Caco-2 (cell line): Measurements from ENCODE around the gene SIT1. TPM values are rescaled to one million over a fixed set of nuclear protein-coding genes. Genes with fewer than 3 reads are reported as not detected.

Source experiments
- BruUV-seq: library from RNA; stranded (reverse); fragments of 400-500 nt; replicated peaks from 2 replicates; lab custom pipeline; 2021; lab: Mats Ljungman, UMichigan
- CTCF ChIA-PET: fragments of 300-600 bp; sonication (Branson Sonifier 250); formaldehyde crosslinking; loops from one replicate; lab custom pipeline; 2022; ENCODE audit warnings: antibody characterized with exemption; lab: Charles Lee
- POLR2A ChIA-PET: fragments of 300-600 bp; sonication (Branson Sonifier 250); formaldehyde crosslinking; loops from one replicate; lab custom pipeline; 2022; ENCODE audit warnings: antibody characterized with exemption; lab: Charles Lee
- DNase-seq, 2 experiments: peaks; one replicate each; pipeline versions ENCODE4 v3.0.0 to v3.0.0-alpha.2; 2020 to 2022
- H3K27me3 ChIP-seq: replicated peaks from 2 replicates; pipeline ENCODE4 v1.6.0; 2011; ENCODE audit warnings: low read length; ENCODE audit not compliant: control insufficient read depth, insufficient read depth
- H3K36me3 ChIP-seq: 2 replicates; pipeline ENCODE4 v1.5.1; 2011; ENCODE audit warnings: low read length; ENCODE audit not compliant: control insufficient read depth, insufficient read depth
- H3K4me1 ChIP-seq: fragments of 250-450 bp; sonication (Bioruptor Pico); 2 replicates; pipeline ENCODE4 v1.5.1; 2020; ENCODE audit warnings: mild to moderate bottlenecking
- H3K4me3 ChIP-seq: 2 replicates; pipeline ENCODE4 v1.5.1; 2011; ENCODE audit warnings: low read depth, mild to moderate bottlenecking, control low read depth, low read length
- H3K9me3 ChIP-seq: fragments of 250-450 bp; sonication (Bioruptor Pico); 2 replicates; pipeline ENCODE4 v1.5.1; 2020; ENCODE audit warnings: mild to moderate bottlenecking, moderate library complexity
- H3K27ac Mint-ChIP-seq: one replicate; pipeline ENCODE4 v1.8.0; 2022; ENCODE audit warnings: mixed read lengths; ENCODE audit not compliant: unreplicated experiment
- H3K27me3 Mint-ChIP-seq: one replicate; pipeline ENCODE4 v1.8.0; 2022; ENCODE audit warnings: mixed read lengths; ENCODE audit not compliant: insufficient read depth, unreplicated experiment
- H3K36me3 Mint-ChIP-seq: one replicate; pipeline ENCODE4 v1.8.0; 2022; ENCODE audit warnings: mild to moderate bottlenecking, mixed read lengths; ENCODE audit not compliant: insufficient read depth, unreplicated experiment
- H3K4me1 Mint-ChIP-seq: one replicate; pipeline ENCODE4 v1.8.0; 2022; ENCODE audit warnings: low read depth, mixed read lengths; ENCODE audit not compliant: unreplicated experiment
- H3K4me3 Mint-ChIP-seq: one replicate; pipeline ENCODE4 v1.8.0; 2022; ENCODE audit warnings: mild to moderate bottlenecking, moderate library complexity, mixed read lengths; ENCODE audit not compliant: unreplicated experiment
- H3K9me3 Mint-ChIP-seq: one replicate; pipeline ENCODE4 v1.8.0; 2022; ENCODE audit warnings: mixed read lengths; ENCODE audit not compliant: unreplicated experiment
- intact Hi-C: fragments of 100-400 bp; cut with micrococcal nuclease; formaldehyde crosslinking; loops from one replicate; pipeline ENCODE4 v1.10.0; 2022; ENCODE audit not compliant: unreplicated experiment
- total RNA-seq: library from RNA; stranded (reverse); gene quantifications from 2 replicates; pipeline ENCODE4 v1.2.3, GENCODE V29; 2022
- TF ChIP-seq, protein P1 (sequence below), 2 experiments: fragments of 200-600 bp in 1 of 2; IDR thresholded peaks; 1 replicate in 1 of 2; 2 replicates in 1 of 2; pipeline versions ENCODE4 v1.5.1 to v1.8.0; 2011 to 2022; ENCODE audit warnings: antibody characterized with exemption in 1 of 2, control low read depth in 1 of 2, inconsistent platforms in 1 of 2, low read depth in 1 of 2, low read length in 1 of 2, mild to moderate bottlenecking in 1 of 2, moderate library complexity in 1 of 2; ENCODE audit not compliant: insufficient read depth in 1 of 2, severe bottlenecking in 1 of 2, unreplicated experiment in 1 of 2

SIT1 gene
- total RNA-seq, 1 experiment from 2014 or later: not detected

DNA sequence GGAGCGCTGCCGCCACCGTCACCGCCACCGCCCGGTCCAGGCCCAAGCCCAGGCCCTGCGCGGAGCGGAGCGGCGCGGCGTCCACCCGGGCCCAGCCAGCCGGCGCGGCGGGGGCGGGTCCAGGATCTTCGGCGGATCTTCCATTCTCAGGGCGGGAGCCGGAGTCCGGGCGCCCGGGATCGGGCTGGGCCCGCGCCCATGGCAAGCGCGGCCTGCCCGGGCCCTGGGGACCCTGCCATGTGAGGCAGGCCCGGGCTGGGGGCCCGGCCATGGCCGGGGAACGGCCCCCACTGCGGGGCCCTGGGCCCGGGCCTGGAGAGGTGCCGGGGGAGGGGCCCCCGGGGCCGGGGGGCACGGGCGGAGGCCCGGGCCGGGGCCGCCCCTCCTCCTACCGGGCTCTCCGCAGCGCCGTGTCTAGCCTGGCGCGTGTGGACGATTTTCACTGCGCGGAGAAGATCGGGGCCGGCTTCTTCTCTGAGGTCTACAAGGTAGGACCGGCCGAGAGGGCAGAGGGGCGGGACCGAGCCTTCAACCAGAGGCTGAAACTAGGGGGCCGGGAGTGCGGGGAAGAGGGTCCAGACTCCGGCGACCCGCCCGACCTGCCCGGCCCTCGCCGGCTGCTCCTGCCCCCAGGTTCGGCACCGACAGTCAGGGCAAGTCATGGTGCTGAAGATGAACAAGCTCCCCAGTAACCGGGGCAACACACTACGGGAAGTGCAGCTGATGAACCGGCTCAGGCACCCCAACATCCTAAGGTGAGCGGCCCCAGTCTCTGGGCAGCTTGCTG, 45.2 kb downstream of the SIT1 start:
- H3K27ac Mint-ChIP-seq: no peak overlapping the region
- Histone ChIP-seq H3K36me3 (no peaks in the 10 kb centered on the region), H3K27me3 (no peaks in the 10 kb centered on the region), H3K9me3 (no peaks in the 10 kb centered on the region), H3K4me1 (peaks cover 12% of the 10 kb centered on the region; the same call in 1 of the 2 replicates), H3K4me3 (peak overlapping the region; percentile 92)
- BruUV-seq: no TSS peak
- CTCF ChIA-PET: interaction anchor here (0.8 to 1.0 kb wide), 2 partner anchors 41 to 52 kb away, joined by 4 to 7 read pairs; no protein-coding TSS in a partner anchor
- intact Hi-C loops: loop anchor here (2.0 kb wide), 2 partner anchors 117 to 127 kb away; partner anchors contain the start of genes CREB3 and TLN1
- TF ChIP-seq, protein P1, sequence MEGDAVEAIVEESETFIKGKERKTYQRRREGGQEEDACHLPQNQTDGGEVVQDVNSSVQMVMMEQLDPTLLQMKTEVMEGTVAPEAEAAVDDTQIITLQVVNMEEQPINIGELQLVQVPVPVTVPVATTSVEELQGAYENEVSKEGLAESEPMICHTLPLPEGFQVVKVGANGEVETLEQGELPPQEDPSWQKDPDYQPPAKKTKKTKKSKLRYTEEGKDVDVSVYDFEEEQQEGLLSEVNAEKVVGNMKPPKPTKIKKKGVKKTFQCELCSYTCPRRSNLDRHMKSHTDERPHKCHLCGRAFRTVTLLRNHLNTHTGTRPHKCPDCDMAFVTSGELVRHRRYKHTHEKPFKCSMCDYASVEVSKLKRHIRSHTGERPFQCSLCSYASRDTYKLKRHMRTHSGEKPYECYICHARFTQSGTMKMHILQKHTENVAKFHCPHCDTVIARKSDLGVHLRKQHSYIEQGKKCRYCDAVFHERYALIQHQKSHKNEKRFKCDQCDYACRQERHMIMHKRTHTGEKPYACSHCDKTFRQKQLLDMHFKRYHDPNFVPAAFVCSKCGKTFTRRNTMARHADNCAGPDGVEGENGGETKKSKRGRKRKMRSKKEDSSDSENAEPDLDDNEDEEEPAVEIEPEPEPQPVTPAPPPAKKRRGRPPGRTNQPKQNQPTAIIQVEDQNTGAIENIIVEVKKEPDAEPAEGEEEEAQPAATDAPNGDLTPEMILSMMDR (IDR thresholded peaks at IDR 0.05; ENCODE audit: insufficient read depth in 1 of 2, low read depth in 1 of 2, low read length in 1 of 2, severe bottlenecking in 1 of 2, unreplicated experiment in 1 of 2): no peak
- POLR2A ChIA-PET: no interaction called here
- H3K27me3 Mint-ChIP-seq: no peaks in the 10 kb centered on the region
- no peaks in the 10 kb centered on the region for H3K9me3 Mint-ChIP-seq
- peaks cover 17% of the 10 kb centered on the region for H3K36me3 Mint-ChIP-seq
- H3K4me1 Mint-ChIP-seq: peaks cover 23% of the 10 kb centered on the region
- DNase-seq: peak in 1 of 2 experiments; percentile 34
- H3K4me3 Mint-ChIP-seq: peak overlapping the region; percentile 99

DNA sequence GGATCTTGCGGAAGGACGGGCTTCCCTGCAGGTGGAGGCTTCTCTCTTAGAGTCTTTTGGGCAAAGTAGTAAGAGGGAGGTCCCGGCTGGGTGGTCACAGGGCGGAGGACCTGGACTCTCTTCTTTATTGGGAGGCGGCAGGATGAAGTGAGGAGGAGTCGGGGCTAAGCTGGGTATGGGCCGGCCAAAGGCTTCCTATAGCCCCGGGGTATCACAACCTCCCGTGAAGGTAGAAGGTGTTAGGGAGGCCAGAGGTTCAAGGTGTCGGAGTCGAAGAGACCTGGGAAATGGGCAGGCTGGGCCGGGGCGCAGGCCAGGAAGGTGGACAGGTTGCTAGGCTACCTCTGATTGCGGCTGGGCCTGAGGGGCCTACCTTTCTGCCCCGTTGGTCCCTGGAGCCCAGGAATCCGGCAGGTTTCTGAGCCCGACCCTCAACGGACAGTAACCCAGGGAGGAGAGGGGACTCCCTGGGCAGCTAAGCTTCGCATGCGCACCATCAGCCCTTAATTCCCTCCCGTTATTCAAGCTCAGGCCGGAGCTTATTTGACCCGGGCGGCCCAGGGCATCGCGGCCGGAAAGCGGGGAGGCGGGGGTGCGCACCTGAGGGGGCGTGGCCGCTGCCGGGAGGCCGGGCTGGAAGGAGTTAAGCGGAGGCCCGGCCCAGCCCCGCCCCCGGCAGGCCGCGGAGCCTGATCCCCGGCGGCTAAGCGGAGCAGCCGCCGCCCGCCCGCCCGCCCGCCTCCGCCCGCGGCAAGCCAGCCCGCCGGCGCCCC, 46.0 kb downstream of the SIT1 start, which contains the start of gene TESK1:
TSS of gene TESK1 (plus strand) at position 685 of the 773 bp plus-strand sequence. CDS start 358 bp downstream, outside the sequence.
- POLR2A ChIA-PET: interaction anchor here (1.2 to 1.6 kb wide), 2 partner anchors 61 to 124 kb away, joined by 4 to 5 read pairs; partner anchors contain the start of gene ARHGEF39
- CTCF ChIA-PET: interaction anchor here (0.7 to 1.3 kb wide), 3 partner anchors 41 to 65 kb away, joined by 4 to 9 read pairs (median 7); partner anchors contain the start of genes CCDC107 and RMRP
- H3K27me3 Mint-ChIP-seq: no peaks in the 10 kb centered on the region

More for the DNA sequence above, 46.0 kb downstream of the SIT1 start, which contains the start of gene TESK1:
- intact Hi-C loops: loop anchor here (1.0 to 5.0 kb wide), 5 partner anchors 42 to 492 kb away; partner anchors contain the start of genes CREB3 and TLN1
- peak; percentile 83 to 88 for DNase-seq
- Histone ChIP-seq H3K36me3 (no peaks in the 10 kb centered on the region), H3K9me3 (no peaks in the 10 kb centered on the region), H3K4me3 (peak within 1 kb of the TSS; percentile 92), H3K4me1 (peaks cover 12% of the 10 kb centered on the region; the same call in 1 of the 2 replicates), H3K27me3 (no peaks in the 10 kb centered on the region)
- H3K4me3 Mint-ChIP-seq: peak within 1 kb of the TSS; percentile 99
- no peaks in the 10 kb centered on the region for H3K9me3 Mint-ChIP-seq
- peaks cover 17% of the 10 kb centered on the region for H3K36me3 Mint-ChIP-seq
- H3K4me1 Mint-ChIP-seq: peaks cover 23% of the 10 kb centered on the region
- BruUV-seq: no TSS peak
- H3K27ac Mint-ChIP-seq: peak within 1 kb of the TSS; percentile 99
- TF ChIP-seq, protein P1 (IDR thresholded peaks at IDR 0.05; ENCODE audit: insufficient read depth in 1 of 2, low read depth in 1 of 2, low read length in 1 of 2, severe bottlenecking in 1 of 2, unreplicated experiment in 1 of 2): no peak
